GM12875 (cell line): Measurements from ENCODE around the gene PCDH17.

Experiments
- H3K4me3 ChIP-seq: one replicate; pipeline ENCODE4 v1.5.1; 2011; ENCODE audit warnings: low read depth, low read length, control low read depth
- TF ChIP-seq, protein P1 (sequence below): IDR thresholded peaks from 2 replicates; pipeline ENCODE4 v1.5.1; 2011; ENCODE audit warnings: low read depth, mild to moderate bottlenecking, control low read depth, inconsistent platforms, low read length, moderate library complexity, borderline replicate concordance; ENCODE audit not compliant: insufficient read depth

The PCDH17 gene

DNA sequence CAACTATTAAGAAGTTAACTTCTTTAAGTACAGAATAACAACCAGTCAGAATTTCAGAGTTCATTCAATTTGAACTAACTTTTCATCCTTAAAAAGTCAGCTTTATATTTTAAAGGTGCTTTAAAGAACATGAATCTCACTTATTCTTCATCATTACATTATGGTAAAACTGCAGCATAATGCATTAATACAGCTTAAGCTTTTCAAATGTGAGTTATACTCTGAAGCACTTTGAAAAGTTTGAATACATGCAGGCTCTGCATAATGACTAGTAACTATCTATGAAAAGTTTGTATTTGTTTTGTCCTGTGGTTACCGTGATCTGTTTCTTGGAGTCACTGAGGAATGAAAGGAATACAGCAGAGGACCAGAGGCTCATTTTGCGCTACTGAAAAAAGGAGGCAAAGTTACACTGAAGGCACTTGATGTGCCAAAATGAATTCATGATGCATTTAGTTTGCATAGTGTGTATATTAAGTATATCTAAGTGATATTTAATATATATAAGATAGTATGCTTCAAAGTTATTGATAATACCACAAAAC lies 4.1 kb downstream of the PCDH17 start:
- TF ChIP-seq, protein P1, sequence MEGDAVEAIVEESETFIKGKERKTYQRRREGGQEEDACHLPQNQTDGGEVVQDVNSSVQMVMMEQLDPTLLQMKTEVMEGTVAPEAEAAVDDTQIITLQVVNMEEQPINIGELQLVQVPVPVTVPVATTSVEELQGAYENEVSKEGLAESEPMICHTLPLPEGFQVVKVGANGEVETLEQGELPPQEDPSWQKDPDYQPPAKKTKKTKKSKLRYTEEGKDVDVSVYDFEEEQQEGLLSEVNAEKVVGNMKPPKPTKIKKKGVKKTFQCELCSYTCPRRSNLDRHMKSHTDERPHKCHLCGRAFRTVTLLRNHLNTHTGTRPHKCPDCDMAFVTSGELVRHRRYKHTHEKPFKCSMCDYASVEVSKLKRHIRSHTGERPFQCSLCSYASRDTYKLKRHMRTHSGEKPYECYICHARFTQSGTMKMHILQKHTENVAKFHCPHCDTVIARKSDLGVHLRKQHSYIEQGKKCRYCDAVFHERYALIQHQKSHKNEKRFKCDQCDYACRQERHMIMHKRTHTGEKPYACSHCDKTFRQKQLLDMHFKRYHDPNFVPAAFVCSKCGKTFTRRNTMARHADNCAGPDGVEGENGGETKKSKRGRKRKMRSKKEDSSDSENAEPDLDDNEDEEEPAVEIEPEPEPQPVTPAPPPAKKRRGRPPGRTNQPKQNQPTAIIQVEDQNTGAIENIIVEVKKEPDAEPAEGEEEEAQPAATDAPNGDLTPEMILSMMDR: no peak
- no peak overlapping the region for H3K4me3 ChIP-seq

DNA sequence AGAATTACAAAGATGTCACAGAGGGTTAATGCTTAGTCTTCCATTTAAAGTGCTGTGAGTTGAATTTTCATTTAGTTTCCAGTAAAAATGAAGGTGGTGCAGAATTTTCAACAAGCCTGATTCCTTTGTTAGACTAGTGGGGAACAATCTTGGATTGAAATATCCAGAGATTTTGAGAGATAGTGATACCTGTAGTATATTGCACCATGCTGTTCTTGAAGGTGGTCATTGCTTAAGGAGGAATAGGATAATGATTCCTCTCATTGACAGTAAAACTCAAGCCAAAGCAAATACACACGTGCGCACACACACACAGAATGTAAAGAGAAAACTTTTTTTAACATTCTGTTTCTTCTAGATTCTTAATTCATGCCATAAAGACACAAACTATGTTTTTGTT lies 5.3 kb downstream of the PCDH17 start:
- TF ChIP-seq, protein P1: no peak
- no peak overlapping the region for H3K4me3 ChIP-seq

DNA sequence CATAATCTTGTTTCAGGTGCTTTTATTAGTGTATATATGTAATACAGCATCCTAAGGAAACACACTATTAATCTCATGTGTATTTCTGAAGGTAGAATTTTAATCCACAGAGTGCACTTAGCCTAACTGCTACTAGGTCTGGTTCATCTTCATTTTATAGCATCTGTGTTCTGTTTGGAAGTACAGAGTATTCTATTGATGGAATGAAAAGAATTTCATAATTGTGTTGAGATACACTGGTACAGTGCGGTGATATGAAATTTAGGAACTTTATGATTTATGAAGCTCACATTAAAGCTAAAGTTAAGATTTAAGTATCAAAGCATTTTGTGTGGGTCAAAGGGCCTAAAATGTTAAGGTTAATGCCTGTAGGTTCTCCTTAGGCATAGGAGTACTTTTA lies 6.0 kb downstream of the PCDH17 start:
- TF ChIP-seq, protein P1: no peak

DNA sequence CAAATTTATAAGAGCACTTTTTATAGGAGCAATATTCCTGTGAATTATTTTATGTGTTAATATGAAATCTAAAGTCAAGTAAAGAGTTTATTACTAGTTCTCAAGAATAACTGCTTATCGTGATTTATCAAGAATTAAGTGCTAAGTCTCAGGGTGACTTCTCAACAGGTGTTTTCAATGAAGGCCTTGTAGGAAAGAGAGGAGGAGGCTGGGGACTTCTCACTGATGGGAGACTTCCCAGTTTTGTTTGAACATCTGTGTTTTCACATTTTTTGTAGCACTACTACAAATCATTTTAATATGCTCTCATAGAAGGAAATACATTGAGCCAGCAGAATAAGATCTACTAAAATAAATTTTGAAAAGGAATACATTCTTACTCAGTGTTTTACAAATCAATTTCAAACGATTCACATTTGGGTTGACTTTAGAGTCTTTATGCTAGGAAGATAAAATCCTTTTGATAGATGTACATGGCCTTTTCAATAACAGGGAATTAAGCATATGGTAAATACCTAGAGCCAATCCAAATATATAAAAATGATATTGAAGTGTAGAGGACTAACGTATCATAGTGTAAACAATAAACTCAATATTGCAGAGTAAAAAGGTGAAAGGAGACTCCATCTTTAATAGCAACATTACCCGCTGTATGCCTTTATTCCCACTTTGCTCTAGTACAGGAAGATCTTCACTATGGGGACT lies 6.8 kb downstream of the PCDH17 start:
- TF ChIP-seq, protein P1: no peak
- H3K4me3 ChIP-seq: no peak overlapping the region

More for the DNA sequence above, 6.0 kb downstream of the PCDH17 start:
- H3K4me3 ChIP-seq: no peak overlapping the region

DNA sequence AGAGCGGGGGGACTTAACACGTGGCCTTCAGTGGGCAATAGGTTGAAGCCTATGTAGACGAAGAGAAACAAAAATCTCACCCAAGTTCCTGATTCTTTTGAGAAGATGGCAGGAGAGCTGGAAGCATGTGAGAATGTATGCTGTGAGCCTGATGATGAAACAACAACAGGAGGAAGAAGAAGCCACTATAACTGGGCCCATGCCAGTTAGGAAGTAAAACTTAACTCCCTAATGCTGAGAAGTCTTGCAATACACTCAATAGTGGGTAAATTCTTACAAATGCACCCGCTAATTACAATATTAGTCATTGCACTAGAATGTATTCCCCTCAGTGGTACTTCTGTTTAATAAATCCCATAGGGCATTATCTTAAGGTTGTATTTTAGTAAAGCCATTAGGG lies 9.1 kb downstream of the PCDH17 start:
- no peak overlapping the region for H3K4me3 ChIP-seq
- TF ChIP-seq, protein P1: no peak

DNA sequence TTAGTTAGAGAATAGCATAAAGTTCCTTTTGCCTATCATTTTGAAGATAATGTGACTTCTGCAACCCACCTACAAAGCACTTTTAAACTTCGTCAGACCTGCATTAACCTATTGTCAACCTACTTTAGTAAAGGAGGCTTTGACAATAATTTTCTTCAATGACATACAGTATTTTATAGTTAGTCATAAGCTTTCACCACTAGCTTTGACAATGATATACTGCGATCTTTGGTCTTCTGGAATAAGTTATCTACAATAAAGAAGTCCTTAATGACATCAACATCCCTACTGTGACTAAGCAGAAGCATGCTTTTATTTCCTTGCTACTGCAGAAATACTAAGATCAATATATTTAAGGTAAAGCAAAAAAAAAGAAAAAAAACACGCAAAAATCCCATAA lies 9.5 kb downstream of the PCDH17 start:
- no peak overlapping the region for H3K4me3 ChIP-seq
- TF ChIP-seq, protein P1: no peak

DNA sequence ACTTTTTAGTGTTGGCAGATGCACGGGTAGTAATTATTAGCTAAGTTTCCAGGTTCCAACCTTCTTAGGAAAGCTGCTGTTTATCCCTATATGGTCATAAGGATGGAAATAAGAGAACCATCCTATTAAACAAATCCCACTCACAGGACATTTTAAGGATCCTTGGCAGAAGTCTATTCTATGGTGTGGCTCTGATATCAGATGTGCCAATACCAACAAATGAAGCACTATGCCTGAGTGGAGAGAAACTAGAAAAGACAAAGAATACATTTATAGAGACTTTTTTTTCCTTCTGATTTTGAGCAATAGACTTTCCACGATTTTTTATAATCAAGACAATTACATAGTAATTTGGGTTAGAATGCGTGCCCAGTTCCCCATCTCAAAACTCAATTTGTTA lies 12.6 kb downstream of the PCDH17 start:
- TF ChIP-seq, protein P1: no peak
- no peak overlapping the region for H3K4me3 ChIP-seq
